Smooth muscle cell of the brain vasculature (primary cell): ENCODE data around the gene NCKAP5.

Experiments used
- DNase-seq: peaks from one replicate; pipeline ENCODE4 v3.0.0-alpha.2; 2012; ENCODE audit warnings: low read depth, low spot score

Gene NCKAP5

GRCh38 chr2:133422931-133423351, 145.3 kb downstream of the NCKAP5 start:
- no peak for DNase-seq

GRCh38 chr2:133421516-133422324, 146.5 kb downstream of the NCKAP5 start:
- DNase-seq, result no peak

- DNase-seq, result no peak
Observed at GRCh38 chr2:133420788-133421187, 147.5 kb downstream of the NCKAP5 start.

GRCh38 chr2:133418671-133419070, 149.6 kb downstream of the NCKAP5 start:
- no peak for DNase-seq

- DNase-seq, result no peak
Observed at GRCh38 chr2:133418021-133418420, 150.2 kb downstream of the NCKAP5 start.

GRCh38 chr2:133417415-133417814, 150.8 kb downstream of the NCKAP5 start:
- no peak for DNase-seq

- no peak for DNase-seq
Observed at GRCh38 chr2:133416736-133417135, 151.5 kb downstream of the NCKAP5 start.

- DNase-seq, result no peak
Observed at GRCh38 chr2:133416146-133416545, 152.1 kb downstream of the NCKAP5 start.

- DNase-seq, result no peak
Observed at GRCh38 chr2:133415210-133415876, 152.9 kb downstream of the NCKAP5 start.

- DNase-seq, result no peak
Observed at GRCh38 chr2:133414486-133415209, 153.6 kb downstream of the NCKAP5 start.

- DNase-seq, result no peak
Observed at GRCh38 chr2:133413863-133414262, 154.4 kb downstream of the NCKAP5 start.

GRCh38 chr2:133412694-133413093, 155.6 kb downstream of the NCKAP5 start:
- DNase-seq, result no peak

- no peak for DNase-seq
Observed at GRCh38 chr2:133411857-133412256, 156.4 kb downstream of the NCKAP5 start.

- DNase-seq, result no peak
Observed at GRCh38 chr2:133411101-133411500, 157.2 kb downstream of the NCKAP5 start.

- DNase-seq, result no peak
Observed at GRCh38 chr2:133409581-133410285, 158.5 kb downstream of the NCKAP5 start.

- no peak for DNase-seq
Observed at GRCh38 chr2:133408671-133409070, 159.6 kb downstream of the NCKAP5 start.

GRCh38 chr2:133407341-133407740, 160.9 kb downstream of the NCKAP5 start:
- no peak for DNase-seq

GRCh38 chr2:133405252-133405651, 163.0 kb downstream of the NCKAP5 start:
- DNase-seq, result no peak

- no peak for DNase-seq
Observed at GRCh38 chr2:133400411-133400810, 167.9 kb downstream of the NCKAP5 start.

- DNase-seq, result no peak
Observed at GRCh38 chr2:133393895-133394294, 174.4 kb downstream of the NCKAP5 start.

- DNase-seq, result no peak
Observed at GRCh38 chr2:133390156-133390555, 178.1 kb downstream of the NCKAP5 start.

GRCh38 chr2:133389569-133389968, 178.7 kb downstream of the NCKAP5 start:
- no peak for DNase-seq
